ENCODE measurements around the gene PHETA1.

DNA sequence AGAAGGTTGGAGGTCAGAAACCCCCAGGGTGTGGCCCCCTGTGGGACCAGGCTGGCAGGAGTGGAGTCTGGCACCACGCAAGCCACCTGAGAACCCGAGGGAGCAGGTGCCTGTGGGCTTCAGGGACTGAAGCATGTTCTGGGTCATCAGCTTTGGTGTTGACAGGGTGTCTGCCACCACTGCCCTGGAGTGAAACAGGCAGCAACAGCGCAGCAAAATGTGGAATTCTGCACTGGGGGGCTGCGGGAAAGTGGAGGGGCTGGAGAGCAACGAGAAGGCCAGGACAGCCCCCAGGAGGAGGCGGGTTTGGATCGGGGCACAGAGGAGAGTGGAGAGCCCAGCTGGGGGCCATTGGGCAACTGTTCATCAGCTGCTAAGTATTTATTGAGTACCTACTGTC is 15.9 kb downstream of the PHETA1 start:
- TF ChIP-seq, protein P1, sequence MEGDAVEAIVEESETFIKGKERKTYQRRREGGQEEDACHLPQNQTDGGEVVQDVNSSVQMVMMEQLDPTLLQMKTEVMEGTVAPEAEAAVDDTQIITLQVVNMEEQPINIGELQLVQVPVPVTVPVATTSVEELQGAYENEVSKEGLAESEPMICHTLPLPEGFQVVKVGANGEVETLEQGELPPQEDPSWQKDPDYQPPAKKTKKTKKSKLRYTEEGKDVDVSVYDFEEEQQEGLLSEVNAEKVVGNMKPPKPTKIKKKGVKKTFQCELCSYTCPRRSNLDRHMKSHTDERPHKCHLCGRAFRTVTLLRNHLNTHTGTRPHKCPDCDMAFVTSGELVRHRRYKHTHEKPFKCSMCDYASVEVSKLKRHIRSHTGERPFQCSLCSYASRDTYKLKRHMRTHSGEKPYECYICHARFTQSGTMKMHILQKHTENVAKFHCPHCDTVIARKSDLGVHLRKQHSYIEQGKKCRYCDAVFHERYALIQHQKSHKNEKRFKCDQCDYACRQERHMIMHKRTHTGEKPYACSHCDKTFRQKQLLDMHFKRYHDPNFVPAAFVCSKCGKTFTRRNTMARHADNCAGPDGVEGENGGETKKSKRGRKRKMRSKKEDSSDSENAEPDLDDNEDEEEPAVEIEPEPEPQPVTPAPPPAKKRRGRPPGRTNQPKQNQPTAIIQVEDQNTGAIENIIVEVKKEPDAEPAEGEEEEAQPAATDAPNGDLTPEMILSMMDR (IDR thresholded peaks at IDR 0.05): no peak
- TF ChIP-seq POLR2A (IDR thresholded peaks at IDR 0.05): no peak
